GM23248 (cell line): ENCODE measurements around the gene TRAF5. TPM values are rescaled to one million over a fixed set of nuclear protein-coding genes. Genes with fewer than 3 reads are reported as not detected.

Experiments used
- DNase-seq: peaks from one replicate; pipeline ENCODE4 v3.0.0-alpha.2; 2015
- H2AFZ ChIP-seq: fragments of 200-600 bp; sonication (generic); 2 replicates; pipeline ENCODE4 v1.6.1; 2016; ENCODE audit warnings: antibody characterized with exemption
- H3F3A ChIP-seq: fragments of 200-600 bp; sonication (generic); 2 replicates; pipeline ENCODE4 v1.6.1; 2016; ENCODE audit warnings: mild to moderate bottlenecking, antibody characterized with exemption, mixed run types; ENCODE audit not compliant: insufficient read depth
- H3K27ac ChIP-seq: fragments of 200-600 bp; sonication (generic); 2 replicates; pipeline ENCODE4 v1.5.1; 2016; ENCODE audit warnings: mild to moderate bottlenecking
- H3K27me3 ChIP-seq: fragments of 200-600 bp; sonication (generic); replicated peaks from 2 replicates; pipeline ENCODE4 v1.6.1; 2016; ENCODE audit warnings: mild to moderate bottlenecking; ENCODE audit not compliant: insufficient read depth
- H3K36me3 ChIP-seq: fragments of 200-600 bp; sonication (generic); 2 replicates; pipeline ENCODE4 v1.6.1; 2016; ENCODE audit warnings: low read depth, mild to moderate bottlenecking
- H3K4me1 ChIP-seq: fragments of 200-600 bp; sonication (generic); 2 replicates; pipeline ENCODE4 v1.6.1; 2016; ENCODE audit warnings: mild to moderate bottlenecking; ENCODE audit not compliant: insufficient read depth
- H3K4me2 ChIP-seq: fragments of 200-600 bp; sonication (generic); one replicate; pipeline ENCODE4 v1.6.1; 2016; ENCODE audit warnings: mild to moderate bottlenecking; ENCODE audit not compliant: unreplicated experiment
- H3K4me3 ChIP-seq: fragments of 200-600 bp; sonication (generic); 2 replicates; pipeline ENCODE4 v1.5.1; 2016; ENCODE audit warnings: mild to moderate bottlenecking
- H3K79me2 ChIP-seq: fragments of 200-600 bp; sonication (generic); 2 replicates; pipeline ENCODE4 v1.6.1; 2016; ENCODE audit warnings: mild to moderate bottlenecking; ENCODE audit not compliant: insufficient read depth
- H3K9ac ChIP-seq: fragments of 200-600 bp; sonication (generic); 2 replicates; pipeline ENCODE4 v1.6.1; 2016; ENCODE audit warnings: mild to moderate bottlenecking
- H3K9me2 ChIP-seq: fragments of 200-600 bp; sonication (generic); 2 replicates; pipeline ENCODE4 v1.6.1; 2016; ENCODE audit warnings: mixed run types, mild to moderate bottlenecking, moderate library complexity; ENCODE audit not compliant: insufficient read depth
- H3K9me3 ChIP-seq: fragments of 200-600 bp; sonication (generic); one replicate; pipeline ENCODE4 v1.6.1; 2017; ENCODE audit warnings: low read depth
- H4K20me1 ChIP-seq: fragments of 200-600 bp; sonication (generic); 2 replicates; pipeline ENCODE4 v1.6.0; 2016; ENCODE audit not compliant: insufficient read depth
- EZH2 ChIP-seq: fragments of 200-600 bp; sonication (generic); IDR thresholded peaks from 2 replicates; pipeline ENCODE4 v1.6.1; 2018; ENCODE audit warnings: antibody characterized with exemption, mild to moderate bottlenecking; ENCODE audit not compliant: insufficient read depth, poor library complexity, severe bottlenecking
- EZH2phosphoT487 ChIP-seq: fragments of 200-600 bp; sonication (generic); IDR thresholded peaks from 2 replicates; pipeline ENCODE4 v1.6.1; 2018; ENCODE audit warnings: antibody characterized with exemption, moderate library complexity, mild to moderate bottlenecking, low read depth; ENCODE audit not compliant: insufficient read depth
- WGBS, 2 experiments: methylation state at CpG; one replicate each; pipeline ENCODE4 v1.1.6; 2015 to 2017; ENCODE audit warnings: low lambda C conversion rate in 2 of 2, low coverage in 1 of 2; ENCODE audit errors: missing lambda C conversion rate in 2 of 2; 5-methylcytosine and 5-hydroxymethylcytosine counted together
- in situ Hi-C: fragments of 300-500 bp; cut with MboI; formaldehyde crosslinking; loops from 2 replicates; pipeline ENCODE4 v1.15.0; 2020
- polyA plus RNA-seq: library from polyadenylated mRNA; unstranded; fragments of >200 nt; fragmentation: Nextera tagmentation; extraction: Ambion mirVana; gene quantifications from 2 replicates; pipeline ENCODE4 v1.2.1, GENCODE V29; 2016
- total RNA-seq: library from RNA; depleted of rRNA; stranded (reverse); fragments of >200 nt; shearing (Covaris generic); gene quantifications from 2 replicates; pipeline ENCODE4 v1.2.3, GENCODE V29; 2014

The TRAF5 gene
- total and polyA plus RNA-seq, 2 experiments from 2014 or later, result 5.7 to 7.7 TPM

- in situ Hi-C loops, result no loop called here
- H3F3A ChIP-seq, result peaks cover 7% of the 10 kb centered on the region; the same call in 1 of the 2 replicates
- H3K4me2 ChIP-seq, result no peak overlapping the region
- TF ChIP-seq EZH2 (no peak), EZH2phosphoT487 (no peak)
- H3K79me2 ChIP-seq, result no peaks in the 10 kb centered on the region
- no peak overlapping the region for H3K27ac ChIP-seq
- peaks cover 18% of the 10 kb centered on the region for H3K4me1 ChIP-seq
- no peaks in the 10 kb centered on the region for H4K20me1 ChIP-seq
- DNase-seq, result no peak
- H3K9me3 ChIP-seq, result no peaks in the 10 kb centered on the region
- no peak overlapping the region for H3K9ac ChIP-seq
- no peak overlapping the region for H3K4me3 ChIP-seq
- 98% methylated on average over 3 of the region's 3 CpGs for WGBS, 2 experiments
- no peaks in the 10 kb centered on the region for H3K27me3 ChIP-seq
- no peaks in the 10 kb centered on the region for H3K9me2 ChIP-seq
- no peak overlapping the region for H2AFZ ChIP-seq
- H3K36me3 ChIP-seq, result no peaks in the 10 kb centered on the region
Measured at GRCh38 chr1:211359876-211360275, 33.2 kb downstream of the TRAF5 start.

- Histone ChIP-seq H3K4me2 (no peak overlapping the region), H3K9me3 (no peaks in the 10 kb centered on the region), H2AFZ (no peak overlapping the region), H3F3A (peaks cover 7% of the 10 kb centered on the region; the same call in 1 of the 2 replicates), H3K4me3 (no peak overlapping the region), H3K27ac (no peak overlapping the region), H3K36me3 (no peaks in the 10 kb centered on the region), H4K20me1 (no peaks in the 10 kb centered on the region), H3K79me2 (no peaks in the 10 kb centered on the region), H3K9me2 (no peaks in the 10 kb centered on the region; the same call in 1 of the 2 replicates), H3K27me3 (no peaks in the 10 kb centered on the region), H3K4me1 (peaks cover 18% of the 10 kb centered on the region), H3K9ac (no peak overlapping the region)
- 88% methylated on average over 1 of the region's 1 CpG for WGBS, 2 experiments
- TF ChIP-seq EZH2, result no peak
- no peak for TF ChIP-seq EZH2phosphoT487
- in situ Hi-C loops, result no loop called here
- DNase-seq, result no peak
Measured at GRCh38 chr1:211361202-211361601, 34.6 kb downstream of the TRAF5 start.

GRCh38 chr1:211369640-211370039 is 43.0 kb downstream of the TRAF5 start:
- in situ Hi-C loops, result no loop called here
- no peak overlapping the region for H3K27ac ChIP-seq
- H2AFZ ChIP-seq, result no peak overlapping the region
- H3K9ac ChIP-seq, result no peak overlapping the region
- TF ChIP-seq EZH2phosphoT487, result no peak
- no peak for TF ChIP-seq EZH2
- H4K20me1 ChIP-seq, result no peaks in the 10 kb centered on the region
- no peaks in the 10 kb centered on the region for H3K36me3 ChIP-seq
- no peaks in the 10 kb centered on the region for H3K4me1 ChIP-seq
- WGBS, 2 experiments, result 91% methylated on average over 9 of the region's 9 CpGs
- no peaks in the 10 kb centered on the region for H3K27me3 ChIP-seq
- H3K79me2 ChIP-seq, result no peaks in the 10 kb centered on the region
- H3K4me2 ChIP-seq, result no peak overlapping the region
- H3F3A ChIP-seq, result no peaks in the 10 kb centered on the region
- no peak for DNase-seq
- no peaks in the 10 kb centered on the region; the same call in 1 of the 2 replicates for H3K9me2 ChIP-seq
- no peak overlapping the region for H3K4me3 ChIP-seq
- no peaks in the 10 kb centered on the region for H3K9me3 ChIP-seq

- no peaks in the 10 kb centered on the region for H3K36me3 ChIP-seq
- no peaks in the 10 kb centered on the region for H3K9me3 ChIP-seq
- no peak overlapping the region for H2AFZ ChIP-seq
- in situ Hi-C loops, result no loop called here
- no peaks in the 10 kb centered on the region for H3K4me1 ChIP-seq
- 97 to 100% methylated on average over 2 of the region's 2 CpGs for WGBS, 2 experiments
- H3K9me2 ChIP-seq, result no peaks in the 10 kb centered on the region; the same call in 1 of the 2 replicates
- H3K4me2 ChIP-seq, result no peak overlapping the region
- TF ChIP-seq EZH2phosphoT487, result no peak
- TF ChIP-seq EZH2, result no peak
- no peak overlapping the region for H3K4me3 ChIP-seq
- no peaks in the 10 kb centered on the region for H4K20me1 ChIP-seq
- H3K27ac ChIP-seq, result no peak overlapping the region
- H3K9ac ChIP-seq, result no peak overlapping the region
- H3K27me3 ChIP-seq, result no peaks in the 10 kb centered on the region
- no peak for DNase-seq
- H3K79me2 ChIP-seq, result no peaks in the 10 kb centered on the region
- no peaks in the 10 kb centered on the region for H3F3A ChIP-seq
Measured at GRCh38 chr1:211370669-211371068, 44.0 kb downstream of the TRAF5 start.

- TF ChIP-seq EZH2 (no peak), EZH2phosphoT487 (no peak)
- Histone ChIP-seq H3K9me3 (no peaks in the 10 kb centered on the region), H2AFZ (no peak overlapping the region), H3K27ac (no peak overlapping the region), H3K9ac (no peak overlapping the region), H3F3A (no peaks in the 10 kb centered on the region), H3K79me2 (no peaks in the 10 kb centered on the region), H3K4me1 (no peaks in the 10 kb centered on the region), H3K36me3 (no peaks in the 10 kb centered on the region), H3K9me2 (no peaks in the 10 kb centered on the region), H3K4me3 (no peak overlapping the region), H3K27me3 (no peaks in the 10 kb centered on the region), H3K4me2 (no peak overlapping the region), H4K20me1 (no peaks in the 10 kb centered on the region)
- no peak for DNase-seq
- in situ Hi-C loops, result no loop called here
- WGBS, 2 experiments, result 93 to 100% methylated on average over 1 of the region's 1 CpG
Measured at GRCh38 chr1:211371406-211372105, 44.9 kb downstream of the TRAF5 start.
